HL-60 (cell line): ENCODE measurements around the gene NXNL2.

Experiments used
- DNase-seq, 2 experiments: peaks; one replicate each; pipeline ENCODE4 v3.0.0-alpha.2; 2010 to 2020; ENCODE audit warnings: low read depth in 1 of 2, low spot score in 1 of 2
- H3K27ac ChIP-seq: fragments of 250-450 bp; sonication (Bioruptor Pico); replicated peaks from 2 replicates; pipeline ENCODE4 v1.5.1; 2020; ENCODE audit warnings: mild to moderate bottlenecking, moderate library complexity
- H3K27me3 ChIP-seq: fragments of 250-450 bp; sonication (Bioruptor Pico); 2 replicates; pipeline ENCODE4 v1.5.1; 2021; ENCODE audit warnings: mild to moderate bottlenecking, moderate library complexity; ENCODE audit not compliant: insufficient read depth, poor library complexity, severe bottlenecking
- H3K4me3 ChIP-seq: replicated peaks from 2 replicates; pipeline ENCODE4 v1.5.1; 2011; ENCODE audit warnings: mild to moderate bottlenecking, control low read depth, low read length; ENCODE audit not compliant: insufficient read depth
- CTCF ChIP-seq: IDR thresholded peaks from one replicate; pipeline ENCODE4 v1.5.1; 2011; ENCODE audit warnings: low read length, control low read depth, inconsistent platforms; ENCODE audit not compliant: insufficient read depth
- GABPA ChIP-seq: IDR thresholded peaks from 2 replicates; pipeline ENCODE4 v1.6.1; 2012; ENCODE audit warnings: low read depth
- POLR2AphosphoS5 ChIP-seq: IDR thresholded peaks from 2 replicates; pipeline ENCODE4 v1.6.1; 2012; ENCODE audit warnings: low read depth
- SPI1 ChIP-seq: IDR thresholded peaks from 2 replicates; pipeline ENCODE4 v1.6.1; 2012; ENCODE audit warnings: low read depth, mild to moderate bottlenecking, borderline replicate concordance
- TF ChIP-seq, protein P1 (sequence below): IDR thresholded peaks from 2 replicates; pipeline ENCODE4 v1.6.1; 2012; ENCODE audit warnings: low read depth; ENCODE audit not compliant: insufficient replicate concordance

Gene NXNL2

DNA sequence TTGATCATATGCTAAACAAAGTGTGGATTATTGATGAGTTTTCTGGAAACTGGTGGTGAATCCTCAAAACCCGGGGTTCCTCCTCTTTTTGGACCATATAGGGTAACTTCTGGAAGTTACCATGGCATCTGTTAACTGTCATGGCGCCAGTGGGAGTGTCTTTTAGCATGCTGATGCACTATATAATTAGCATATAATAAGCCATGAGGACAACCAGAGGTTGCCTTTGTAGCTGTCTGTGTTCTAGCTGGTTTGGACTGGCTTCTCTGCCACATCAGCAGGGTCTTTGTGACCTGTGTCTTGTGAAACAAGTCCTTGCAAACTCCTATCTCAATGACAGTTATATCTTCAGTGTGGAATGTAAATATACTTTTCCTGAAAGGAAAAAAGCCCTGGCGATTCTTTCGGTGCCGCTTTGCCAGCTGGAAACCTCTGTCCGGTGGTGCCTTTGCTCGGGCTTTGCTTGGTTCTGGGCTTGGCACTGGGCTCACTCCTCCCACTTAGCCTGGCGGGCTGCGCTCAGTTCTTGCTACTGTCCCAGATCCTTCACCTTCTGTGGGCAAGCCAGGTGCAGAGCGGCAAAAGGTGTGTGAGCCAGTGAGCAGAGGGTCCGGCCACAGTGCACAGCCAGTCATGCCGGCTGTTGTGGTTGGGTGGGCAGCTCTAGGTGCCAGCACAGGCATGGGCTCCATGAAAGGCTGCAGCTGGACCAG is 20.4 kb downstream of the NXNL2 start:
- DNase-seq: no peak
- Histone ChIP-seq H3K27ac (no peak overlapping the region), H3K4me3 (no peak overlapping the region), H3K27me3 (no peaks in the 10 kb centered on the region)
- TF ChIP-seq CTCF (no peak), SPI1 (no peak), POLR2AphosphoS5 (no peak), GABPA (no peak)
- TF ChIP-seq, protein P1, sequence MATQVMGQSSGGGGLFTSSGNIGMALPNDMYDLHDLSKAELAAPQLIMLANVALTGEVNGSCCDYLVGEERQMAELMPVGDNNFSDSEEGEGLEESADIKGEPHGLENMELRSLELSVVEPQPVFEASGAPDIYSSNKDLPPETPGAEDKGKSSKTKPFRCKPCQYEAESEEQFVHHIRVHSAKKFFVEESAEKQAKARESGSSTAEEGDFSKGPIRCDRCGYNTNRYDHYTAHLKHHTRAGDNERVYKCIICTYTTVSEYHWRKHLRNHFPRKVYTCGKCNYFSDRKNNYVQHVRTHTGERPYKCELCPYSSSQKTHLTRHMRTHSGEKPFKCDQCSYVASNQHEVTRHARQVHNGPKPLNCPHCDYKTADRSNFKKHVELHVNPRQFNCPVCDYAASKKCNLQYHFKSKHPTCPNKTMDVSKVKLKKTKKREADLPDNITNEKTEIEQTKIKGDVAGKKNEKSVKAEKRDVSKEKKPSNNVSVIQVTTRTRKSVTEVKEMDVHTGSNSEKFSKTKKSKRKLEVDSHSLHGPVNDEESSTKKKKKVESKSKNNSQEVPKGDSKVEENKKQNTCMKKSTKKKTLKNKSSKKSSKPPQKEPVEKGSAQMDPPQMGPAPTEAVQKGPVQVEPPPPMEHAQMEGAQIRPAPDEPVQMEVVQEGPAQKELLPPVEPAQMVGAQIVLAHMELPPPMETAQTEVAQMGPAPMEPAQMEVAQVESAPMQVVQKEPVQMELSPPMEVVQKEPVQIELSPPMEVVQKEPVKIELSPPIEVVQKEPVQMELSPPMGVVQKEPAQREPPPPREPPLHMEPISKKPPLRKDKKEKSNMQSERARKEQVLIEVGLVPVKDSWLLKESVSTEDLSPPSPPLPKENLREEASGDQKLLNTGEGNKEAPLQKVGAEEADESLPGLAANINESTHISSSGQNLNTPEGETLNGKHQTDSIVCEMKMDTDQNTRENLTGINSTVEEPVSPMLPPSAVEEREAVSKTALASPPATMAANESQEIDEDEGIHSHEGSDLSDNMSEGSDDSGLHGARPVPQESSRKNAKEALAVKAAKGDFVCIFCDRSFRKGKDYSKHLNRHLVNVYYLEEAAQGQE: no peak

- H3K4me3 ChIP-seq: no peak overlapping the region
- H3K27ac ChIP-seq: no peak overlapping the region
- TF ChIP-seq POLR2AphosphoS5 (no peak), CTCF (no peak), SPI1 (no peak), GABPA (no peak)
- TF ChIP-seq, protein P1: no peak
- H3K27me3 ChIP-seq: no peaks in the 10 kb centered on the region
- no peak for DNase-seq
Measured at GRCh38 chr9:88559661-88560060, 24.7 kb downstream of the NXNL2 start.

DNA sequence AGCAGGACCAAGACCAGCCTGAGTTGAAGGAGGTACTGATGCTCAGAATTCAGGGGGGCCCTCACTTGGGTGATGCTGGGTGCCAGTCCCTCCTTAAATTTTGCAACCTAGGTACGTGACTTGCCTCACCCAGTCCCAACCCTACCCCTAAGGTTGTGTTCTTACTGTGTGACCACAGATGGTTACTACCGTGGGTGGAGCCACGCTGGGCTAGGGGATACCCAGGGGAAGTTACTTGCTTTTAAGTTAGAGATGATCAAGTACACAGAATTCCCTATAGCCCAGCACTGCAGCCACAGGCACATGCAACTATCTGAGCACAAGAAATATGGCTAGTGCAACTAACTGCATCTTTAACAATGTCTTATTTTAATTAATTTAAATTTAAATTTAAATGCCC is 32.9 kb downstream of the NXNL2 start:
- TF ChIP-seq SPI1: no peak
- no peak for TF ChIP-seq CTCF
- TF ChIP-seq GABPA: no peak
- TF ChIP-seq POLR2AphosphoS5: no peak
- TF ChIP-seq, protein P1: no peak
- no peaks in the 10 kb centered on the region for H3K27me3 ChIP-seq
- no peak overlapping the region for H3K4me3 ChIP-seq
- no peak for DNase-seq
- no peak overlapping the region for H3K27ac ChIP-seq
